PC-9 (cell line): ENCODE measurements around the gene ATM. TPM values are rescaled to one million over a fixed set of nuclear protein-coding genes. Genes with fewer than 3 reads are reported as not detected.

Source experiments
- BruUV-seq: library from RNA; stranded (reverse); fragments of 400-500 nt; replicated peaks from 2 replicates; lab custom pipeline; 2021; lab: Mats Ljungman, UMichigan
- CTCF ChIA-PET: fragments of 300-600 bp; sonication (Branson Sonifier 250); formaldehyde crosslinking; loops from one replicate; lab custom pipeline; 2022; ENCODE audit warnings: antibody characterized with exemption; lab: Charles Lee
- POLR2A ChIA-PET: fragments of 300-600 bp; sonication (Branson Sonifier 250); formaldehyde crosslinking; loops from one replicate; lab custom pipeline; 2022; ENCODE audit warnings: antibody characterized with exemption; ENCODE audit not compliant: unreplicated experiment; lab: Charles Lee
- DNase-seq, 2 experiments: peaks; one replicate each; pipeline versions ENCODE4 v3.0.0 to v3.0.0-alpha.2; 2015 to 2022; ENCODE audit warnings: mixed read lengths in 1 of 2
- H2AFZ ChIP-seq: fragments of 200-600 bp; sonication (generic); 2 replicates; pipeline ENCODE4 v1.8.1; 2017; ENCODE audit warnings: antibody characterized with exemption
- H3F3A ChIP-seq: fragments of 200-600 bp; sonication (generic); 2 replicates; pipeline ENCODE4 v1.8.1; 2017; ENCODE audit warnings: antibody characterized with exemption, mild to moderate bottlenecking, low read depth; ENCODE audit not compliant: insufficient read depth
- H3K27ac ChIP-seq: fragments of 200-600 bp; sonication (generic); 2 replicates; pipeline ENCODE4 v1.6.1; 2016; ENCODE audit warnings: mixed run types
- H3K27me3 ChIP-seq: fragments of 200-600 bp; sonication (generic); 2 replicates; pipeline ENCODE4 v1.6.1; 2016; ENCODE audit warnings: low read depth, mixed run types; ENCODE audit not compliant: insufficient read depth
- H3K36me3 ChIP-seq: fragments of 200-600 bp; sonication (generic); 2 replicates; pipeline ENCODE4 v1.6.1; 2016; ENCODE audit warnings: low read depth, mixed run types
- H3K4me1 ChIP-seq: fragments of 200-600 bp; sonication (generic); replicated peaks from 2 replicates; pipeline ENCODE4 v1.6.1; 2016; ENCODE audit warnings: mixed run types; ENCODE audit not compliant: insufficient read depth
- H3K4me2 ChIP-seq: fragments of 200-600 bp; sonication (generic); 2 replicates; pipeline ENCODE4 v1.6.1; 2017; ENCODE audit warnings: mixed run types
- H3K4me3 ChIP-seq: fragments of 200-600 bp; sonication (generic); 2 replicates; pipeline ENCODE4 v1.6.1; 2016; ENCODE audit warnings: mixed run types
- H3K79me2 ChIP-seq: fragments of 200-600 bp; sonication (generic); 2 replicates; pipeline ENCODE4 v1.6.1; 2017; ENCODE audit warnings: low read depth, mixed run types
- H3K9me2 ChIP-seq: fragments of 200-600 bp; sonication (generic); 2 replicates; pipeline ENCODE4 v1.8.1; 2017; ENCODE audit warnings: mild to moderate bottlenecking; ENCODE audit not compliant: insufficient read depth
- H3K9me3 ChIP-seq: fragments of 200-600 bp; sonication (generic); 2 replicates; pipeline ENCODE4 v1.8.1; 2016; ENCODE audit warnings: low read depth; ENCODE audit not compliant: insufficient read depth
- H4K20me1 ChIP-seq: fragments of 200-600 bp; sonication (generic); 2 replicates; pipeline ENCODE4 v1.8.1; 2017; ENCODE audit not compliant: insufficient read depth
- EZH2 ChIP-seq: fragments of 200-600 bp; sonication (generic); IDR thresholded peaks from 2 replicates; pipeline ENCODE4 v1.8.0; 2017; ENCODE audit warnings: antibody characterized with exemption, low read depth
- intact Hi-C: fragments of 100-400 bp; cut with micrococcal nuclease; formaldehyde crosslinking; loops from one replicate; pipeline ENCODE4 v1.10.0; 2022; ENCODE audit not compliant: unreplicated experiment
- total RNA-seq: library from RNA; stranded (reverse); gene quantifications from 2 replicates; pipeline ENCODE4 v1.2.3, GENCODE V29; 2021
- TF ChIP-seq, protein P1 (sequence below): fragments of 200-600 bp; sonication (generic); conservative IDR thresholded peaks from 2 replicates; pipeline ENCODE4 v1.6.1; 2017; ENCODE audit warnings: mixed run types, antibody characterized with exemption, mild to moderate bottlenecking, moderate library complexity

Gene ATM
- total RNA-seq, 1 experiment from 2014 or later: 36.3 TPM

DNA sequence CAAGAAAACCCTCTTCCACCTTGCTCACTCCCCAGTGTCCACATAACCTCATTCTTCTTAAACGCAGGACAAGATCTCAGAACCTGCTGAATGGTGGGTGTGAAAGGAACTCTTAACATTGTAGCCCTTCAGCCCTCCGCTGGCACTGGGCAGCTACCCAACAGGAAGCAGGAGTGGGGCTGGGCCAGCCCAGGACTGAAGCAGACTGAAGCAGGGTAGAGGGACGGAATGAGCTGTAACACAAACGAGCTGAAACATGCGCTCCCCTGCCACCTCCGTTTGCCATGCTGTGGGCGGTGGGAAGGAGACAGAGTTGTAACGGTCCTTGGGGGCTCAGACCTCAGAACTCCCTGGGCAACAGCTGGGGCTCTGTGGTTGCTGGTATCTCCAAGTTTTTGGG is 24.0 kb upstream of the ATM start:
- H3K9me2 ChIP-seq: no peaks in the 10 kb centered on the region; the same call in 1 of the 2 replicates
- no TSS peak for BruUV-seq
- no peak overlapping the region for H2AFZ ChIP-seq
- CTCF ChIA-PET: interaction anchor here (0.6 to 0.7 kb wide), 2 partner anchors 27 to 416 kb away, joined by 3 to 7 read pairs; no protein-coding TSS in a partner anchor
- intact Hi-C loops: no loop called here
- H4K20me1 ChIP-seq: no peaks in the 10 kb centered on the region
- H3K27ac ChIP-seq: peak overlapping the region; percentile 84
- DNase-seq: no peak
- peaks cover 35% of the 10 kb centered on the region for H3K79me2 ChIP-seq
- H3K4me1 ChIP-seq: peaks cover 21% of the 10 kb centered on the region
- peaks cover 19% of the 10 kb centered on the region; the same call in 1 of the 2 replicates for H3F3A ChIP-seq
- H3K4me2 ChIP-seq: no peak overlapping the region
- H3K36me3 ChIP-seq: peaks cover 40% of the 10 kb centered on the region
- H3K4me3 ChIP-seq: no peak overlapping the region
- POLR2A ChIA-PET: no interaction called here
- no peaks in the 10 kb centered on the region for H3K27me3 ChIP-seq
- no peaks in the 10 kb centered on the region for H3K9me3 ChIP-seq
- no peak for TF ChIP-seq EZH2
- TF ChIP-seq, protein P1, sequence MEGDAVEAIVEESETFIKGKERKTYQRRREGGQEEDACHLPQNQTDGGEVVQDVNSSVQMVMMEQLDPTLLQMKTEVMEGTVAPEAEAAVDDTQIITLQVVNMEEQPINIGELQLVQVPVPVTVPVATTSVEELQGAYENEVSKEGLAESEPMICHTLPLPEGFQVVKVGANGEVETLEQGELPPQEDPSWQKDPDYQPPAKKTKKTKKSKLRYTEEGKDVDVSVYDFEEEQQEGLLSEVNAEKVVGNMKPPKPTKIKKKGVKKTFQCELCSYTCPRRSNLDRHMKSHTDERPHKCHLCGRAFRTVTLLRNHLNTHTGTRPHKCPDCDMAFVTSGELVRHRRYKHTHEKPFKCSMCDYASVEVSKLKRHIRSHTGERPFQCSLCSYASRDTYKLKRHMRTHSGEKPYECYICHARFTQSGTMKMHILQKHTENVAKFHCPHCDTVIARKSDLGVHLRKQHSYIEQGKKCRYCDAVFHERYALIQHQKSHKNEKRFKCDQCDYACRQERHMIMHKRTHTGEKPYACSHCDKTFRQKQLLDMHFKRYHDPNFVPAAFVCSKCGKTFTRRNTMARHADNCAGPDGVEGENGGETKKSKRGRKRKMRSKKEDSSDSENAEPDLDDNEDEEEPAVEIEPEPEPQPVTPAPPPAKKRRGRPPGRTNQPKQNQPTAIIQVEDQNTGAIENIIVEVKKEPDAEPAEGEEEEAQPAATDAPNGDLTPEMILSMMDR: no peak

DNA sequence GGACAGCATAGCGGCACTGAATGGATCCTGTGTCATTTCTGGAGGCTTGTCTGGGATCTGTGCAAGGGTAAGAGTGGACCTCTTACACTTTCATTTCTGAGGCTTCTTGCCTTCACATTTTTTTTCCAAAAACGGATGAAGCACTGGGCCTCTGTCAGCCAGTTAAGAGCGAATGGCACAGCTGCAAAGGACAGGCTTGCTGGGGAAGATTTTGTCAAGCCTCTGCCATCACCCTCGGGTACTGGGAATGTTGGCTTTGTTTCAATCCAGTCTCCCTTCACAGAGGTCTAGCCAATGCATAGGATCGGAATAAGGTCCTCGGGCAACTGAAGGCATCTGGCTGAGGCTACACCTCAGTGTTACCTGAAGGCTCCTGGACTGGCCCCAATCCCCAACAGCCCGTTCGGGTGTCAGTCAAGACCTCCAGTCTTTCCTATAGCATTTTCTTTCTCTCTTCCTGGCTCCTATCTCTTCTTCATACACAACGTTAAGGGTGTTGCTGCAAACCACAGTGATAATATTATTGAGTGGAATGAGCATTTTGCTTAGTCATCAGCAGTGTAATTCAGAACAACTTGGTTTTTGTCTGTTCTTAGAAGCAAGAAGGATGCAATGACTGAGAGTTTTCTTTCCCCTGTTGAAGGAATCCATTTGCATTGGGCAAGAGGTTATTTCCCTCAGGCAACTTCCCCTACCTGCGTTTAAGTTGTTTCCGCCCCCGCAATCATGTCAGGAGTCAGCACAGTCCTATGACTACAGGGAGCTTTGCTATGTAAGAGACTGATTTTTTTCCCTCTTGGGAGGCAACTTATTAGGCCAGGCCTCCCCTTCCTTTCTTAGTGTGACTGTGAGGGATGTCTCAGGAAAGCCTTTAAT is 23.2 kb upstream of the ATM start:
- BruUV-seq: no TSS peak
- ChIA-PET POLR2A (no interaction called here), CTCF (interaction anchor here (0.6 kb wide), 1 partner anchor 415 kb away, joined by 3 read pairs; no protein-coding TSS in a partner anchor)
- intact Hi-C loops: no loop called here
- no peaks in the 10 kb centered on the region for H4K20me1 ChIP-seq
- peaks cover 21% of the 10 kb centered on the region for H3K4me1 ChIP-seq
- H3K9me2 ChIP-seq: no peaks in the 10 kb centered on the region; the same call in 1 of the 2 replicates
- peak; percentile 15 to 78 for DNase-seq
- H3K27me3 ChIP-seq: no peaks in the 10 kb centered on the region
- H3K79me2 ChIP-seq: peaks cover 35% of the 10 kb centered on the region
- TF ChIP-seq EZH2: no peak
- peak overlapping the region; percentile 31 for H3K4me2 ChIP-seq
- H3K27ac ChIP-seq: peak overlapping the region; percentile 84
- no peak overlapping the region for H3K4me3 ChIP-seq
- no peak overlapping the region for H2AFZ ChIP-seq
- H3K36me3 ChIP-seq: peaks cover 40% of the 10 kb centered on the region; the same call in 1 of the 2 replicates
- 0 out of 2 replicates have a peak, but pooled peaks cover 2% of the 10 kb centered on the region for H3K9me3 ChIP-seq
- H3F3A ChIP-seq: peaks cover 19% of the 10 kb centered on the region; the same call in 1 of the 2 replicates

DNA sequence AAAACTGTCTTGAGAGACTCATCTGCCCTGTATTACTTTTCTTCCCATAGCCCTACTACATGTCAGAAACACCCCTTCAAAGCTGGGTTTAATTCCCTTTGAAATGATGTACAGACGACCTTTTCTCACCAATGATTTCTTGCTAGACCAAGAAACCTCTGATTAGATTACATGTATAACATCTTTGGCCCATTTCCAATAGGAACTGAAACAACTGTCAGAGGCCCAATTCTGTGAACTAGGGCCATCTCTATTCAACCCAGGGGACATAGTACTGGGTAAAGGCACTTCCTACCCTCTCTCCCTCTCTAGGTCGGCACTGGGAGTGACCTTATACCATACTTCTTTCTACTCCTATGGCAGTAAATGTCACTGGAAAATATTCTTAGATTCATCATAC is 19.8 kb upstream of the ATM start:
- intact Hi-C loops: no loop called here
- Histone ChIP-seq H3K27ac (no peak overlapping the region), H4K20me1 (no peaks in the 10 kb centered on the region), H3K9me3 (peaks cover 14% of the 10 kb centered on the region), H2AFZ (no peak overlapping the region), H3F3A (peaks cover 19% of the 10 kb centered on the region; the same call in 1 of the 2 replicates), H3K4me2 (no peak overlapping the region), H3K36me3 (peaks cover 21% of the 10 kb centered on the region), H3K9me2 (no peaks in the 10 kb centered on the region; the same call in 1 of the 2 replicates), H3K4me1 (peaks cover 21% of the 10 kb centered on the region), H3K4me3 (no peak overlapping the region), H3K79me2 (peaks cover 23% of the 10 kb centered on the region), H3K27me3 (no peaks in the 10 kb centered on the region)
- TF ChIP-seq, protein P1: no peak
- no peak for TF ChIP-seq EZH2
- POLR2A ChIA-PET: no interaction called here
- CTCF ChIA-PET: no interaction called here
- DNase-seq: no peak
- BruUV-seq: no TSS peak
